SKM-1 (cell line): ENCODE results near the gene CRYM.
"Not testable (repeated sequence)": the region's sequence is repeated elsewhere in the genome, so short reads cannot be mapped to it uniquely, and the experiment has no call there.

Source experiments
- DNase-seq: peaks from one replicate; lab custom pipeline; 2025; ENCODE audit not compliant: unreplicated experiment; lab: John Stamatoyannopoulos, UW

CRYM gene

DNA sequence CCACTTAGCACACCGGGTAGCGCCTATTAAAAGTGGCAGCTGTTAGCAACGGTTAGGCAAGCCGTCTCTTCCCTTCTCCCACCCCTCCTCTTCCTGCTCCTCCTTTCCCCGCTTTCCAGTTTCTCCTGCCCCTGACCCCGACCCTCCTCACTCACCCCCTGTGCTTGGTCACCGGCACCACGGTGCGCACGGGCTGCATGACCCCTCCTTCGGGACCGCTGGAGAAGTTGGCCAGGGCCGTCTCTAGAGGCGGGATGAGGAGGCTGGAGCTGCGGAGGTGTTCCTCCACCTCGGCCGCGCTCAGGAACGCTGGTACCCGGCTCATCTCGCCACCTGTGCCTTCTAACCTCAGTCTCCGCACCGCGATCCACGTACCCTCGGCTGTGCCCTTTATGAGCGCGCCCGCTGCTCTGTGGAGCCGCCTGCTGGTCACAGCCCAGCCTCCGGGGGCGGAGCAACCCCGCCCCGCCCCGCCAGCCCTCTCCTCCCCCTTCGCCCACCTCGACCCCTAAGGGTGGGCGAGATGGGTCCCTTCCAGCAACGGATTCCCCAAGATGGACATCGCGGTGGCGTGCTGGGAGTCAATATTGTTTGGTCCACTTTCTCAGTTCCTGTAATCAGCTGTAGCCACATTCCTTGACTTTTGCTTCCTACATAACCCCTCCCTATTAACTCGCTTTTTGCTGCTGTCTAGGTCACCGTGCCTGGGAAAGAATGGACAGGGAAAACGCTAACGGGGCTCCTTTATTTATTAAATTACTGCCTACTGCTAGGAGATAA lies at the start of gene CRYM:
CRYM (minus strand) TSS at position 364 of the 780 bp plus-strand sequence; CDS start at position 325, 39 bp downstream.
- no peak for DNase-seq

GRCh38 chr16:21327046-21327445 lies 49.0 kb upstream of the CRYM start:
- no peak for DNase-seq

DNA sequence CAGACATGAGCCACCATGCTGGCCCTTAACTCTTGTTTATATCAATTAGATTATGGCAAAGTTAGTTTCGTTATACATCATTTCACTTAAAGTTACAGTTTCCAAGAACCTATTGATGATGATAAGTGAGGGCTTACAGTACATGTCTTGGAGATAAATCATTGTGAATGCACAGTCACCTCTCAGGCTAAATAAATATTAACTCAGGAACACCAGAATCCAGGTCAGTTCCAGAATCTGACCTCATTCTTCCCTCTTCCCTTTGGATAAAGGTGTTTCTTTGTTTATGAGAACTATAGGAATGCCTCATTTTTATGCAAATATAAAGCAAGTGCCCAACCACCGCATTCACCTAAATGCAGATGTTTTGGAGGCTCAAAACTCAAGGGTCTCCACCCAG lies 48.4 kb upstream of the CRYM start:
- no peak for DNase-seq

DNA sequence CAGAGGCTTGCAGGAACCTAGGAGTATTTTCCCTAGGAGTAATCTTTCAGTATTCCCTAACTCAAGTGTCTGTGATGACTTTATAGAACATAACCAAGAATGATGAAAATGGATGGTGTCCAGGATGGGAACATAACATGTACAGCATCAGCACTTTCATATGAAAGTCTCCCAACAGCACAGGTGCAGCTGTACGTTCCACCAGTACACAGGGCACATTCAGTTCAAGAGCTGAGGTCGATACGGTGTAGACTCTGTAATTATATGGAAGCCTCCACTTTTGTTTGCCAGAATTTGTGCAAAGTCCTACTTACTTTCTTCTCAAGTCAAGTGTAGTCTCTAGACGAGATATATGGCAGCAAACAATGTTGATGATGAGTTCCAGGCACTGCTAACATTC lies 46.2 kb upstream of the CRYM start:
- no peak for DNase-seq

DNA sequence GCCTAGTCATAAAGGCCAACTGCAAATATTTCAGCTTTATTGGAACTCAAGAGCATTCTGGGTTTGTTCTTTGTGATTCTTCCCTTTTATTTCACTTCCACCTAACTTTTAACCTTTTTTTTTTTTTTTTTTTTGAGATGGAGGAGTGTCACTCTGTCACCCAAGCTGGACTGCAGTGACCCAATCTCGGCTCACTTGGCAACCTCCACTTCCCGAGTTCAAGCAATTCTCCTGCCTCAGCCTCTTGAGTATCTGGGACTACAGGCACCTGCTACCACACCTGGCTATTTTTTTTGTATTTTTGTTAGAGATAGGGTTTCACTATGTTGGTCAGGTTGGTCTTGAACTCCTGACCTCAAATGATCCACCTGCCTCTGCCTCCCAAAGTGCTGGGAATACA lies 44.2 kb upstream of the CRYM start:
- not testable (repeated sequence) for DNase-seq

DNA sequence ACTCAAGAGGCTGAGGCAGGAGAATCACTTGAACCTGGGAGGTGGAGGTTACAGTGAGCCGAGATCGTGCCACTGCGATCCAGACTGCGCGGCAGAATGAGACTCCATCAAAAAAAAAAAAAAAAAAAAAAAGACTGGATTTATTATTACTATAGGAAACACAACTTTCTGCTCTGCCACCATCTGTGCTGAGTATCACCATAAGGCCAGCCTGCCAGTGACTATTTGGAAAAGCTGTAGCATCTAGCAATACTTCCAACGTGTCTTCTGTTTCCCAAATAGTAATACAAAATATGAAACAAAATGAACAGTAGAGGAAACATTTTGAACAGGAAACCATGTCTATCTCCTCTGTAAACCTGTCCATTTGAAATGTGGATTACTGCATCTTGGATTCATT lies 43.6 kb upstream of the CRYM start:
- no peak for DNase-seq

- DNase-seq = no peak
These were observed 36.2 kb upstream of the CRYM start for GRCh38 chr16:21314339-21314738.

DNA sequence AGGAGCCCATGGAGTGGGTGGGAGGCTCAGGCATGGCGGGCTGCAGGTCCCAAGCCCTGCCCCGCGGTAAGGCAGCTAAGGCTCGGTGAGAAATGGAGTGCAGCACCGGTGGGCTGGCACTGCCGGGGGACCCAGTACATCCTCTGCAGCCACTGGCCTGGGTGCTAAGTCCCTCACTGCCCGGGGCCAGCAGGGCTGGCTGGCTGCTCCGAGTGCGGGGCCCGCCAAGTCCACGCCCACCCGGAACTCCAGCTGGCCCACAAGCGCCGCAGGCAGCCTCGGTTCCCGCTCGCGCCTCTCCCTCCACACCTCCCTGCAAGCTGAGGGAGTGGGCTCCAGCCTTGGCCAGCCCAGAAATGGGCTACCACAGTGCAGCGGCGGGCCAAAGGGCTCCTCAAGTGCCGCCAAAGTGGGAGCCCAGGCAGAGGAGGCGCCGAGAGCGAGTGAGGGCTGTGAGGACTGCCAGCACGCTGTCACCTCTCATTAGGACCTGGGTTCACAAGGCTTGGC lies 34.8 kb upstream of the CRYM start:
- not testable (repeated sequence) for DNase-seq

DNA sequence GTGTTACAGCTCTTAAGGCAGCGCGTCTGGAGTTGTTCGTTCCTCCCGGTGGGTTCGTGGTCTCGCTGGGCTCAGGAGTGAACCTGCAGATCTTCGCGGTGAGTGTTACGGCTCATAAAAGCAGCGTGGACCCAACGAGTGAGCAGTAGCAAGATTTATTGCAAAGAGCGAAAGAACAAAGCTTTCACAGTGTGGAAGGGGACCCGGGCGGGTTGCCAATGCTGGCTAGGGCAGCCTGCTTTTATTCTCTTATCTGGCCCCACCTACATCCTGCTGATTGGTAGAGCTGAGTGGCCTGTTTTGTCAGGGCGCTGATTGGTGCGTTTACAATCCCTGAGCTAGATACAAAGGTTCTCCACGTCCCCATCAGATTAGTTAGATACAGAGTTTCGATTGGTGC lies 34.0 kb upstream of the CRYM start:
- not testable (repeated sequence) for DNase-seq

- DNase-seq = not testable (repeated sequence)
These were observed 28.6 kb upstream of the CRYM start for GRCh38 chr16:21306712-21307111.

GRCh38 chr16:21302898-21303528 lies 24.9 kb upstream of the CRYM start:
- no peak for DNase-seq

DNA sequence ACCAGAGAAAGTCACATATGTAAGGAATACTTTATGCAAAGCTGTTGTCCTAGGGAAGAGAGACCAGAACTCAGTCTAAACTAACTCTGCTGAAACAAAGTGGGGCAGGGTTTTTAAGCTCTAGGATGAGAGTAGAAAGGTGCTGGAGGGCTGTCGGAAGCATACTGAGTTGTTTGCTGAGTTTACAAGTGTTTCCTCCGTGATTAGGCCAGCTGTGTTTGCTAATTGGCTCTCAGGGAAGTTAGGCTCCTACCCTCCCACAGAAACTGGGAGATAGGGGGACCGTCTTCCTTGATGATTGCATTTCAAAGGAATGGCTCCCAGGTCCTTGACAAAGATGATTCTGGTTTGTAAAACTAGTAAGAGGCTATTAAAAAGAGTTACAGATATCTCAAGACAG lies 24.4 kb upstream of the CRYM start:
- no peak for DNase-seq

DNA sequence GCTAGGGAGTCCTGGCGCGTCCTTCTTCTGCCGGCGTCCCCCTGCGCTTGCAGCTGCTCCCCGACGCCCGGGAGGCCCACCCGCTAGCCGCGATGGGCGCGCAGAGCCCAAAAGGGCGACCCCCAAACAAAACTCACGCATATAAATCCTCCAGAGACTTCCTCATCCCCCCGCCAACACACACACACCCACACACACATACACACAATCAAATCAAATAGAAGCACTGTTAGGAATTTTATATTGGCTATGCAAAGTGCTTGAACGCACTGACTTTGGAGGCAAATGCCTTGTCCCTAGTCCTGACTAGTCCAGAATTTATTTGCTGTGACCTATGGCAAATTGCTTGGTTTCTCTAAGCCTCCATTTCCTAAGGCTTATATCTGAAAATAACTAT lies 23.8 kb upstream of the CRYM start:
- DNase-seq = no peak

DNA sequence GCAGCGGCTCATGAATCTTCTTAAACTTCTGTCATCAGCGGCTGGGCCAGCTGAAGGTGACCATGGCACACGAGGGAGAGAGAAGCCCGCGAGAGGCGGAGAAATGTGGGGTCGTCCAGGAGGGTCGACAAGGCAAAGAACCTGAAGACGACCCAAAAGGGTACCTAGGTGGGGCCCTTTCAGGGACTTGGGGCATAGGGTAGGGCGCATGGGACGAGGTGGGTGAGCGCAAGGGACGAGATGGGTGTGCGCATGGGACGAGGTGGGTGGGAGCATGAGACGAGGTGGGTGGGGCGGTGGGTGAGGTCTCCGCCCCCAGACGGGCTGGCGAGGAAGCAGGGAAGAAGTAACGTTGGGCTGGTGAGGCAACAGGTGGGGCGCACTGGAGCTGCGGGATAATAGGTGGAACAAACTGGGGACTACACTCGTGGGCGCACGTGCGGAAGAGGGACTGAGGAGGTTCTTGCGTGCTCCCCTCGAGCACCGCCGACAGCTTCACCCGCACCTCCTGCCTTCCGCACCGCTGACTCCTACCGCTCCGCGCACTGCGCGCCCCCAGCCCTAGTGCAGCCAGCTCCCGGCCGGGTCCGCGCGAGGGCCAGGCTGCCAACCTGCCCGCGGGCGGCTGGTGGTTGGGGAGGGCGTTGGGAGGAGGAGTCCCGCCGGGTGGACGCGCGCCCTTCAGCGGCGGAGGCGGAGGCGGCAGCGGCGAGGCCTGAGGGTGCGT lies 23.2 kb upstream of the CRYM start:
- peak; percentile 65 for DNase-seq

- DNase-seq = peak; percentile 82
These were observed 22.4 kb upstream of the CRYM start for GRCh38 chr16:21300309-21301167.

- DNase-seq = not testable (repeated sequence)
These were observed 11.7 kb upstream of the CRYM start for GRCh38 chr16:21289789-21290188.

- DNase-seq = no peak
These were observed 7.2 kb upstream of the CRYM start for GRCh38 chr16:21285314-21285713.

GRCh38 chr16:21284414-21284813 lies 6.3 kb upstream of the CRYM start:
- DNase-seq = no peak

DNA sequence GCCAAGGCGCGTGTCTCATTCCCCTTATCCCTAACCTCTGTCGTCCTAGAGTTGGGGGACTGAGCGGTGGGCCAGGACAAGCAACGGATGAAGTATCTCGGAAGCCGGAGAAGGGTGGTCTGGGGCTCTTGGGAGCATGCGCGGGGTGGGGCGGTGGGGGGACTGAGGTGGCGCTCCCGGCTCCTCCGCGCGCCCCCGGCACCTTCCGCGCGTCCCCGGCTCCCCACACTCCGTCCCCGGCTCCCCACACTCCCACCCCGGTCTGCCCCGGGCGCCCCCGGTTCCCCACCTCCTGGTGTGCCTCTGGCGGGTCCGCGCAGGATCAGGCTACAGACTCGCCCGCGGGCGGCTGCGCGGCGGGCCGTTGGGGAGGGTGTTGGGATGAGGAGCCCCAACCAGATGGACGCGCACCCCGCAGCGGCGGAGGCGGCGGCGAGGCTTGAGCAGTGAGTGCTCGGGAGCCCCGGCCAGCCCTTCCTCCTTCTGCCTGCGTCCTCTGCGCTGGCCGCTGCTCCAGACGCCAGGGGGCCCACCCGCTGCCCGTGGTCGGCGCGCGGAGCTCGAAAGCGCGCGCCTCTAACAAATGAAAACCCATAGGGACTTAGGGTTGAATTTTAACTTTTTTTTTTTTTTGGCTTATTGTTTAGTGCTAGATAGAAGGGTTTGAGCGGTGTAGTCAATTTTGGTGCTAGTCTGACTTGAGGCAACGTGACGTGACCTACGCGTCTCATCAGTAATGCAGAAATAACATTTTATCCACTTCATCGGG lies 5.6 kb upstream of the CRYM start:
- no peak for DNase-seq
